GM12878 (cell line): ENCODE results near the gene CNTNAP2. TPM values are rescaled to one million over a fixed set of nuclear protein-coding genes. Genes with fewer than 3 reads are reported as not detected.

ENCODE experiments used
- ATAC-seq: fragments of 200-7000 bp; cut with Tn5 transposase; 3 replicates; pipeline ENCODE4 v1.9.1; 2020; ENCODE audit warnings: mild to moderate bottlenecking, moderate library complexity
- BruUV-seq: library from RNA; stranded (reverse); fragments of 400-500 nt; replicated peaks from 2 replicates; lab custom pipeline; 2021; lab: Mats Ljungman, UMichigan
- CTCF ChIA-PET: fragments of 300-600 bp; sonication (Branson Sonifier 250); formaldehyde crosslinking; extraction: SDS; loops from one replicate; lab custom pipeline; 2021; ENCODE audit warnings: inconsistent platforms; lab: Yijun Ruan, JAX
- POLR2A ChIA-PET: fragments of 350-600 bp; formaldehyde crosslinking; extraction: SDS; loops from one replicate; lab custom pipeline; 2021; ENCODE audit warnings: inconsistent platforms; lab: Charles Lee
- RAD21 ChIA-PET: fragments of 300-600 bp; sonication (Branson Sonifier 250); formaldehyde crosslinking; loops from one replicate; lab custom pipeline; 2023; ENCODE audit warnings: antibody characterized with exemption; ENCODE audit not compliant: unreplicated experiment; lab: Charles Lee
- SMC1A ChIA-PET: fragments of 300-600 bp; sonication (Branson Sonifier 250); formaldehyde crosslinking; loops from one replicate; lab custom pipeline; 2023; ENCODE audit not compliant: unreplicated experiment, uncharacterized antibody; lab: Charles Lee
- DNase-seq: peaks from one replicate; pipeline ENCODE4 v3.0.0-alpha.2; 2011; ENCODE audit warnings: low read depth, low spot score
- FAIRE-seq: peaks from 3 replicates; lab custom pipeline; 2011; peaks lifted over from hg19 to GRCh38; lab: Jason Lieb, UNC
- H2AFZ ChIP-seq: 2 replicates; pipeline ENCODE4 v1.6.0; 2011; ENCODE audit warnings: low read depth, low read length, control low read depth; ENCODE audit not compliant: control insufficient read depth
- H3K27ac ChIP-seq: 2 replicates; pipeline ENCODE4 v1.5.1; 2011; ENCODE audit warnings: control low read depth; ENCODE audit not compliant: control insufficient read depth, insufficient read depth
- H3K27me3 ChIP-seq, 2 experiments: replicated peaks in 1 of 2; 2 replicates each; pipeline versions ENCODE4 v1.6.0 to v1.6.1; 2011; ENCODE audit warnings: low read length in 1 of 2; ENCODE audit not compliant: control insufficient read depth in 2 of 2, insufficient read depth in 2 of 2
- H3K36me3 ChIP-seq, 2 experiments: 2 replicates each; pipeline ENCODE4 v1.5.1; 2011; ENCODE audit warnings: low read length in 1 of 2; ENCODE audit not compliant: control insufficient read depth in 2 of 2, insufficient read depth in 2 of 2
- H3K4me1 ChIP-seq: 2 replicates; pipeline ENCODE4 v1.6.1; 2011; ENCODE audit warnings: mild to moderate bottlenecking, low read length, moderate library complexity, mixed read lengths; ENCODE audit not compliant: control insufficient read depth, insufficient read depth
- H3K4me2 ChIP-seq: 2 replicates; pipeline ENCODE4 v1.6.0; 2011; ENCODE audit warnings: control low read depth; ENCODE audit not compliant: control insufficient read depth, insufficient read depth
- H3K4me3 ChIP-seq: fragments of 200-600 bp; sonication (generic); 2 replicates; pipeline ENCODE4 v1.5.1; 2016
- H3K79me2 ChIP-seq: 2 replicates; pipeline ENCODE4 v1.6.0; 2011; ENCODE audit warnings: low read length; ENCODE audit not compliant: control insufficient read depth, insufficient read depth
- H3K9ac ChIP-seq: 2 replicates; pipeline ENCODE4 v1.8.0; 2011; ENCODE audit warnings: low read length, control low read depth, mixed read lengths; ENCODE audit not compliant: control insufficient read depth, insufficient read depth
- H3K9me3 ChIP-seq: replicated peaks from 3 replicates; pipeline ENCODE4 v1.5.1; 2011; ENCODE audit warnings: mild to moderate bottlenecking, low read length; ENCODE audit not compliant: control insufficient read depth, insufficient read depth
- H4K20me1 ChIP-seq: 2 replicates; pipeline ENCODE4 v1.6.0; 2011; ENCODE audit not compliant: control insufficient read depth, insufficient read depth
- RELA ChIP-seq: fragments of 450-650 bp; IDR thresholded peaks from 2 replicates; pipeline ENCODE4 v1.8.0; 2014; ENCODE audit warnings: borderline replicate concordance; ENCODE audit not compliant: partially characterized antibody
- SMAD5 ChIP-seq: IDR thresholded peaks from 2 replicates; pipeline ENCODE4 v1.6.1; 2016; ENCODE audit warnings: antibody characterized with exemption, low read depth
- ZNF207 ChIP-seq: fragments of 450-650 bp; IDR thresholded peaks from 2 replicates; pipeline ENCODE4 v1.6.1; 2014; ENCODE audit warnings: antibody characterized with exemption, mild to moderate bottlenecking, borderline replicate concordance
- in situ Hi-C: fragments of 300-500 bp; cut with MboI; formaldehyde crosslinking; loops from 9 replicates; pipeline ENCODE4 v1.14.3; 2018; ENCODE audit warnings: mixed read lengths
- intact Hi-C: fragments of 100-400 bp; cut with micrococcal nuclease; formaldehyde crosslinking; loops from one replicate; pipeline ENCODE4 v1.14.2; 2022; ENCODE audit not compliant: unreplicated experiment
- polyA plus RNA-seq, 11 experiments: library from polyadenylated mRNA; depleted of rRNA in 4 of 11; unstranded in 6 of 11; stranded (reverse) in 5 of 11; fragments of >200 nt; fragmentation: Nextera tagmentation in 4 of 11; fragmentation: Illumina TruSeq in 1 of 11; extraction: Ambion mirVana in 4 of 11; extraction: Trizol in 1 of 11; gene quantifications; 1 replicate in 1 of 11; 2 replicates in 10 of 11; pipeline versions ENCODE4 v1.2.1 to v1.2.3, GENCODE V29; 2011 to 2016; ENCODE audit warnings: inconsistent platforms in 2 of 11, missing spikeins in 2 of 11, low read depth in 1 of 11
- total RNA-seq, 4 experiments: library from RNA; depleted of rRNA in 3 of 4; stranded (reverse); fragments of >200 nt in 3 of 4; fragmentation: Illumina TruSeq in 1 of 4; extraction: Trizol in 1 of 4; gene quantifications; 2 replicates each; pipeline versions ENCODE4 v1.2.1 to v1.2.3, GENCODE V29; 2013 to 2021
- TF ChIP-seq, protein P1 (sequence below): fragments of 450-650 bp; IDR thresholded peaks from 2 replicates; pipeline ENCODE4 v1.6.1; 2017; ENCODE audit warnings: mild to moderate bottlenecking, moderate library complexity
- TF ChIP-seq, protein P2 (sequence below): IDR thresholded peaks from 2 replicates; pipeline ENCODE4 v1.6.1; 2011; ENCODE audit warnings: borderline replicate concordance, low read depth, mild to moderate bottlenecking, moderate library complexity, low read length; ENCODE audit not compliant: insufficient read depth, poor library complexity, severe bottlenecking
- TF ChIP-seq, protein P3 (sequence below): fragments of 450-650 bp; IDR thresholded peaks from 2 replicates; pipeline ENCODE4 v1.6.1; 2017; ENCODE audit warnings: borderline replicate concordance
- TF ChIP-seq, protein P4 (sequence below): fragments of 450-650 bp; IDR thresholded peaks from 2 replicates; pipeline ENCODE4 v1.6.1; 2017; ENCODE audit warnings: low read depth, mild to moderate bottlenecking, moderate library complexity
- TF ChIP-seq, protein P5 (sequence below): fragments of 450-650 bp; IDR thresholded peaks from 2 replicates; pipeline ENCODE4 v1.6.1; 2017; ENCODE audit warnings: mild to moderate bottlenecking, moderate library complexity

CNTNAP2 gene
- total and polyA plus RNA-seq, 10 of the 15 experiments (the other 5 are each of a cell fraction or from before 2014, with no cell fraction given): 0.03 to 0.08 (median 0.03) TPM; not detected in 7

DNA sequence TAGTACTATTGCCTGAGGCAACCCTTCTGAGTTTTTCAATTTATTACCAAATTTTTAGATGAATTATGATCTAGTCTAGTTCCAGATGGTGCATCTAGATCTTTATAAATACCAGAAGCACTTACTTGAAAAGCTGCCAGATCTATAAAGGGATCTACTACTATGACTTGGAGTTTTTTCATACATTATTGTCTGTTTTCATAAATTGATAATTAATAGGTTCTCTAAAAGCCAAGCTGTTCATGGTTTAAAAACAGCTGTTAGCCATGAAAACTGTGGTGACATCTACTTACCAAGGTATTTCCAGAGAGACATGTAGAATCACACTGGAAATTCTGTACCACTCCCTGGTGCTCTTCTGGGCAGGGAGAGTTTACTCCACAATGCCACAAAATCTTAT is 1687.4 kb downstream of the CNTNAP2 start (continued):
- TF ChIP-seq, protein P1, sequence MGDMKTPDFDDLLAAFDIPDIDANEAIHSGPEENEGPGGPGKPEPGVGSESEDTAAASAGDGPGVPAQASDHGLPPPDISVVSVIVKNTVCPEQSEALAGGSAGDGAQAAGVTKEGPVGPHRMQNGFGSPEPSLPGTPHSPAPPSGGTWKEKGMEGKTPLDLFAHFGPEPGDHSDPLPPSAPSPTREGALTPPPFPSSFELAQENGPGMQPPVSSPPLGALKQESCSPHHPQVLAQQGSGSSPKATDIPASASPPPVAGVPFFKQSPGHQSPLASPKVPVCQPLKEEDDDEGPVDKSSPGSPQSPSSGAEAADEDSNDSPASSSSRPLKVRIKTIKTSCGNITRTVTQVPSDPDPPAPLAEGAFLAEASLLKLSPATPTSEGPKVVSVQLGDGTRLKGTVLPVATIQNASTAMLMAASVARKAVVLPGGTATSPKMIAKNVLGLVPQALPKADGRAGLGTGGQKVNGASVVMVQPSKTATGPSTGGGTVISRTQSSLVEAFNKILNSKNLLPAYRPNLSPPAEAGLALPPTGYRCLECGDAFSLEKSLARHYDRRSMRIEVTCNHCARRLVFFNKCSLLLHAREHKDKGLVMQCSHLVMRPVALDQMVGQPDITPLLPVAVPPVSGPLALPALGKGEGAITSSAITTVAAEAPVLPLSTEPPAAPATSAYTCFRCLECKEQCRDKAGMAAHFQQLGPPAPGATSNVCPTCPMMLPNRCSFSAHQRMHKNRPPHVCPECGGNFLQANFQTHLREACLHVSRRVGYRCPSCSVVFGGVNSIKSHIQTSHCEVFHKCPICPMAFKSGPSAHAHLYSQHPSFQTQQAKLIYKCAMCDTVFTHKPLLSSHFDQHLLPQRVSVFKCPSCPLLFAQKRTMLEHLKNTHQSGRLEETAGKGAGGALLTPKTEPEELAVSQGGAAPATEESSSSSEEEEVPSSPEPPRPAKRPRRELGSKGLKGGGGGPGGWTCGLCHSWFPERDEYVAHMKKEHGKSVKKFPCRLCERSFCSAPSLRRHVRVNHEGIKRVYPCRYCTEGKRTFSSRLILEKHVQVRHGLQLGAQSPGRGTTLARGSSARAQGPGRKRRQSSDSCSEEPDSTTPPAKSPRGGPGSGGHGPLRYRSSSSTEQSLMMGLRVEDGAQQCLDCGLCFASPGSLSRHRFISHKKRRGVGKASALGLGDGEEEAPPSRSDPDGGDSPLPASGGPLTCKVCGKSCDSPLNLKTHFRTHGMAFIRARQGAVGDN: no peak
- TF ChIP-seq SMAD5 (no peak), RELA (no peak), ZNF207 (no peak)
- TF ChIP-seq, protein P2, sequence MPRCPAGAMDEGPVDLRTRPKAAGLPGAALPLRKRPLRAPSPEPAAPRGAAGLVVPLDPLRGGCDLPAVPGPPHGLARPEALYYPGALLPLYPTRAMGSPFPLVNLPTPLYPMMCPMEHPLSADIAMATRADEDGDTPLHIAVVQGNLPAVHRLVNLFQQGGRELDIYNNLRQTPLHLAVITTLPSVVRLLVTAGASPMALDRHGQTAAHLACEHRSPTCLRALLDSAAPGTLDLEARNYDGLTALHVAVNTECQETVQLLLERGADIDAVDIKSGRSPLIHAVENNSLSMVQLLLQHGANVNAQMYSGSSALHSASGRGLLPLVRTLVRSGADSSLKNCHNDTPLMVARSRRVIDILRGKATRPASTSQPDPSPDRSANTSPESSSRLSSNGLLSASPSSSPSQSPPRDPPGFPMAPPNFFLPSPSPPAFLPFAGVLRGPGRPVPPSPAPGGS: no peak

DNA sequence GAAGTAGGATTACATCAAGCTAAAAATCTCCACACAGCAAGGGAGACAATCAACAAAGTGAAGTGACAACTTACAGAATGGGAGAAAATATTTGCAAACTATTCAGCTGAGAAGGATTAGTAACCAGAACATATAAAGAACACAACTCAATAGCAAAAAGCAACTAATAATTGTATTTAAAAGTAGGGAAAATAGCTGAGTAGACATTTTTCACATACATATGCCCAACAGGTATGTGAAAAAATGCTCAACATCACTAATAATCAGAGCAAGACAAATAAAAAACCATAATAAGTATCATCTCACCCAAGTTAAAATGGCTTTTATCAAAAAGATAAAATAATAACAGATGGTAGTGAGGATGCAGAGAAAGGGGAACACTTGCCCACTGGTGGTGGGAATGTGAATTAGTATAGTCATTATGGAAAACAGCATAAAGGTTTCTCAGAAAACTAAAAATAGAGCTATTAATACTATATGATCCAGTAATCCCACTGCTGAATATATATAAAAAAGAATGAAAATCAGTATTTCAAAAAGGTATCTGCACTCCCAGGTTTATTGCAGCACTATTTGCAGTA is 1689.5 kb downstream of the CNTNAP2 start:
- RAD21 ChIA-PET: no interaction called here
- POLR2A ChIA-PET: no interaction called here
- Histone ChIP-seq H3K27ac (no peak overlapping the region), H3K36me3 (no peaks in the 10 kb centered on the region), H2AFZ (no peak overlapping the region), H3K79me2 (no peaks in the 10 kb centered on the region), H3K27me3 (no peaks in the 10 kb centered on the region), H3K4me3 (no peak overlapping the region), H3K9me3 (no peaks in the 10 kb centered on the region), H3K4me1 (no peaks in the 10 kb centered on the region), H3K4me2 (no peak overlapping the region), H4K20me1 (no peaks in the 10 kb centered on the region), H3K9ac (no peak overlapping the region)
- no TSS peak for BruUV-seq
- FAIRE-seq (no peak), ATAC-seq (no peak), DNase-seq (no peak)
- in situ Hi-C loops: no loop called here
- intact Hi-C loops: no loop called here
- CTCF ChIA-PET: interaction anchor here (0.9 kb wide), 1 partner anchor 13 kb away, joined by 3 read pairs; no protein-coding TSS in a partner anchor
- SMC1A ChIA-PET: no interaction called here
- TF ChIP-seq, protein P3, sequence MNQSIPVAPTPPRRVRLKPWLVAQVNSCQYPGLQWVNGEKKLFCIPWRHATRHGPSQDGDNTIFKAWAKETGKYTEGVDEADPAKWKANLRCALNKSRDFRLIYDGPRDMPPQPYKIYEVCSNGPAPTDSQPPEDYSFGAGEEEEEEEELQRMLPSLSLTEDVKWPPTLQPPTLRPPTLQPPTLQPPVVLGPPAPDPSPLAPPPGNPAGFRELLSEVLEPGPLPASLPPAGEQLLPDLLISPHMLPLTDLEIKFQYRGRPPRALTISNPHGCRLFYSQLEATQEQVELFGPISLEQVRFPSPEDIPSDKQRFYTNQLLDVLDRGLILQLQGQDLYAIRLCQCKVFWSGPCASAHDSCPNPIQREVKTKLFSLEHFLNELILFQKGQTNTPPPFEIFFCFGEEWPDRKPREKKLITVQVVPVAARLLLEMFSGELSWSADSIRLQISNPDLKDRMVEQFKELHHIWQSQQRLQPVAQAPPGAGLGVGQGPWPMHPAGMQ: no peak
- TF ChIP-seq, protein P4, sequence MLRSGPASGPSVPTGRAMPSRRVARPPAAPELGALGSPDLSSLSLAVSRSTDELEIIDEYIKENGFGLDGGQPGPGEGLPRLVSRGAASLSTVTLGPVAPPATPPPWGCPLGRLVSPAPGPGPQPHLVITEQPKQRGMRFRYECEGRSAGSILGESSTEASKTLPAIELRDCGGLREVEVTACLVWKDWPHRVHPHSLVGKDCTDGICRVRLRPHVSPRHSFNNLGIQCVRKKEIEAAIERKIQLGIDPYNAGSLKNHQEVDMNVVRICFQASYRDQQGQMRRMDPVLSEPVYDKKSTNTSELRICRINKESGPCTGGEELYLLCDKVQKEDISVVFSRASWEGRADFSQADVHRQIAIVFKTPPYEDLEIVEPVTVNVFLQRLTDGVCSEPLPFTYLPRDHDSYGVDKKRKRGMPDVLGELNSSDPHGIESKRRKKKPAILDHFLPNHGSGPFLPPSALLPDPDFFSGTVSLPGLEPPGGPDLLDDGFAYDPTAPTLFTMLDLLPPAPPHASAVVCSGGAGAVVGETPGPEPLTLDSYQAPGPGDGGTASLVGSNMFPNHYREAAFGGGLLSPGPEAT: no peak
- TF ChIP-seq, protein P5, sequence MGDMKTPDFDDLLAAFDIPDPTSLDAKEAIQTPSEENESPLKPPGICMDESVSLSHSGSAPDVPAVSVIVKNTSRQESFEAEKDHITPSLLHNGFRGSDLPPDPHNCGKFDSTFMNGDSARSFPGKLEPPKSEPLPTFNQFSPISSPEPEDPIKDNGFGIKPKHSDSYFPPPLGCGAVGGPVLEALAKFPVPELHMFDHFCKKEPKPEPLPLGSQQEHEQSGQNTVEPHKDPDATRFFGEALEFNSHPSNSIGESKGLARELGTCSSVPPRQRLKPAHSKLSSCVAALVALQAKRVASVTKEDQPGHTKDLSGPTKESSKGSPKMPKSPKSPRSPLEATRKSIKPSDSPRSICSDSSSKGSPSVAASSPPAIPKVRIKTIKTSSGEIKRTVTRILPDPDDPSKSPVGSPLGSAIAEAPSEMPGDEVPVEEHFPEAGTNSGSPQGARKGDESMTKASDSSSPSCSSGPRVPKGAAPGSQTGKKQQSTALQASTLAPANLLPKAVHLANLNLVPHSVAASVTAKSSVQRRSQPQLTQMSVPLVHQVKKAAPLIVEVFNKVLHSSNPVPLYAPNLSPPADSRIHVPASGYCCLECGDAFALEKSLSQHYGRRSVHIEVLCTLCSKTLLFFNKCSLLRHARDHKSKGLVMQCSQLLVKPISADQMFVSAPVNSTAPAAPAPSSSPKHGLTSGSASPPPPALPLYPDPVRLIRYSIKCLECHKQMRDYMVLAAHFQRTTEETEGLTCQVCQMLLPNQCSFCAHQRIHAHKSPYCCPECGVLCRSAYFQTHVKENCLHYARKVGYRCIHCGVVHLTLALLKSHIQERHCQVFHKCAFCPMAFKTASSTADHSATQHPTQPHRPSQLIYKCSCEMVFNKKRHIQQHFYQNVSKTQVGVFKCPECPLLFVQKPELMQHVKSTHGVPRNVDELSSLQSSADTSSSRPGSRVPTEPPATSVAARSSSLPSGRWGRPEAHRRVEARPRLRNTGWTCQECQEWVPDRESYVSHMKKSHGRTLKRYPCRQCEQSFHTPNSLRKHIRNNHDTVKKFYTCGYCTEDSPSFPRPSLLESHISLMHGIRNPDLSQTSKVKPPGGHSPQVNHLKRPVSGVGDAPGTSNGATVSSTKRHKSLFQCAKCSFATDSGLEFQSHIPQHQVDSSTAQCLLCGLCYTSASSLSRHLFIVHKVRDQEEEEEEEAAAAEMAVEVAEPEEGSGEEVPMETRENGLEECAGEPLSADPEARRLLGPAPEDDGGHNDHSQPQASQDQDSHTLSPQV: no peak
